Progenitor cell of endocrine pancreas (in vitro differentiated cells): ENCODE data around the gene XPNPEP3. TPM values are rescaled to one million over a fixed set of nuclear protein-coding genes. Genes with fewer than 3 reads are reported as not detected.
A peak's percentile ranks its signal among the peaks of the same experiment; 100 is the strongest.

Experiments
- DNase-seq: peaks from one replicate; pipeline ENCODE4 v3.0.0; 2021; ENCODE audit warnings: low spot score; ENCODE audit not compliant: unreplicated experiment
- H3K27ac Mint-ChIP-seq: 2 replicates; pipeline ENCODE4 v1.8.0; 2021; ENCODE audit warnings: mild to moderate bottlenecking, moderate library complexity, mixed read lengths
- H3K27me3 Mint-ChIP-seq: 2 replicates; pipeline ENCODE4 v1.8.0; 2021; ENCODE audit warnings: mixed read lengths
- H3K36me3 Mint-ChIP-seq: 2 replicates; pipeline ENCODE4 v1.8.0; 2022; ENCODE audit warnings: mixed read lengths; ENCODE audit not compliant: insufficient read depth
- H3K4me1 Mint-ChIP-seq: 2 replicates; pipeline ENCODE4 v1.8.0; 2021; ENCODE audit warnings: low read depth, mixed read lengths
- H3K4me3 Mint-ChIP-seq: 2 replicates; pipeline ENCODE4 v1.8.0; 2021; ENCODE audit warnings: low read depth, mild to moderate bottlenecking, moderate library complexity, mixed read lengths
- H3K9me3 Mint-ChIP-seq: 2 replicates; pipeline ENCODE4 v1.8.0; 2021; ENCODE audit warnings: low read depth, mixed read lengths
- total RNA-seq: library from RNA; stranded (reverse); gene quantifications from 2 replicates; pipeline ENCODE4 v1.2.1, GENCODE V29; 2021
- TF ChIP-seq, protein P1 (sequence below): fragments of 200-600 bp; sonication (generic); IDR thresholded peaks from one replicate; pipeline ENCODE4 v1.5.0; 2021; ENCODE audit warnings: antibody characterized with exemption, mild to moderate bottlenecking; ENCODE audit not compliant: unreplicated experiment

The XPNPEP3 gene
- total RNA-seq, 1 donor from 2014 or later, result 23.1 TPM

GRCh38 chr22:40877488-40877887, 20.5 kb downstream of the XPNPEP3 start:
- H3K4me3 Mint-ChIP-seq, result no peak overlapping the region
- no peaks in the 10 kb centered on the region for H3K9me3 Mint-ChIP-seq
- peaks cover 6% of the 10 kb centered on the region for H3K36me3 Mint-ChIP-seq
- no peaks in the 10 kb centered on the region for H3K27me3 Mint-ChIP-seq
- H3K27ac Mint-ChIP-seq, result no peak overlapping the region
- TF ChIP-seq, protein P1, sequence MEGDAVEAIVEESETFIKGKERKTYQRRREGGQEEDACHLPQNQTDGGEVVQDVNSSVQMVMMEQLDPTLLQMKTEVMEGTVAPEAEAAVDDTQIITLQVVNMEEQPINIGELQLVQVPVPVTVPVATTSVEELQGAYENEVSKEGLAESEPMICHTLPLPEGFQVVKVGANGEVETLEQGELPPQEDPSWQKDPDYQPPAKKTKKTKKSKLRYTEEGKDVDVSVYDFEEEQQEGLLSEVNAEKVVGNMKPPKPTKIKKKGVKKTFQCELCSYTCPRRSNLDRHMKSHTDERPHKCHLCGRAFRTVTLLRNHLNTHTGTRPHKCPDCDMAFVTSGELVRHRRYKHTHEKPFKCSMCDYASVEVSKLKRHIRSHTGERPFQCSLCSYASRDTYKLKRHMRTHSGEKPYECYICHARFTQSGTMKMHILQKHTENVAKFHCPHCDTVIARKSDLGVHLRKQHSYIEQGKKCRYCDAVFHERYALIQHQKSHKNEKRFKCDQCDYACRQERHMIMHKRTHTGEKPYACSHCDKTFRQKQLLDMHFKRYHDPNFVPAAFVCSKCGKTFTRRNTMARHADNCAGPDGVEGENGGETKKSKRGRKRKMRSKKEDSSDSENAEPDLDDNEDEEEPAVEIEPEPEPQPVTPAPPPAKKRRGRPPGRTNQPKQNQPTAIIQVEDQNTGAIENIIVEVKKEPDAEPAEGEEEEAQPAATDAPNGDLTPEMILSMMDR, result no peak
- H3K4me1 Mint-ChIP-seq, result no peaks in the 10 kb centered on the region
- DNase-seq, result no peak

- no peak overlapping the region for H3K27ac Mint-ChIP-seq
- H3K9me3 Mint-ChIP-seq, result no peaks in the 10 kb centered on the region
- DNase-seq, result no peak
- no peak overlapping the region for H3K4me3 Mint-ChIP-seq
- H3K4me1 Mint-ChIP-seq, result no peaks in the 10 kb centered on the region
- TF ChIP-seq, protein P1, result no peak
- no peaks in the 10 kb centered on the region for H3K27me3 Mint-ChIP-seq
- peaks cover 7% of the 10 kb centered on the region for H3K36me3 Mint-ChIP-seq
Measured at GRCh38 chr22:40878922-40879321, 22.0 kb downstream of the XPNPEP3 start.

DNA sequence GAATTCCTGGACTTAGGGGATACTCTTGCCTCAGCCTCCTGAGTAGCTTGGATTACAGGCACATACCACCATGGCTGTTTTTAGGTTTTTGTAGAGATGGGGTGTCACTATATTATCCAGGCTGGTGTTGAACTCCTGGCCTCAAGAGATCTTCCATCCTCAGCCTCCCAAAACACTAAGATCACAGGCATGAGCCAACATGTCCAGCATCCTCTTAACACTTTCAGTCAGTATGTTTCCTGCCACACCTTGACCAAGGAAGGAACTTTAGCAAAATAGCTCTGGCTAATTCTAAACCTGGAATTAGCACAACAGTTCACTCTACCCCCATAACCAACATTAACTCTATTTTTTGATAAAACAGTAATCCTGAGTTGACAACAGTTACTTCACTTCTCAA, 32.2 kb downstream of the XPNPEP3 start:
- no peaks in the 10 kb centered on the region for H3K27me3 Mint-ChIP-seq

DNA sequence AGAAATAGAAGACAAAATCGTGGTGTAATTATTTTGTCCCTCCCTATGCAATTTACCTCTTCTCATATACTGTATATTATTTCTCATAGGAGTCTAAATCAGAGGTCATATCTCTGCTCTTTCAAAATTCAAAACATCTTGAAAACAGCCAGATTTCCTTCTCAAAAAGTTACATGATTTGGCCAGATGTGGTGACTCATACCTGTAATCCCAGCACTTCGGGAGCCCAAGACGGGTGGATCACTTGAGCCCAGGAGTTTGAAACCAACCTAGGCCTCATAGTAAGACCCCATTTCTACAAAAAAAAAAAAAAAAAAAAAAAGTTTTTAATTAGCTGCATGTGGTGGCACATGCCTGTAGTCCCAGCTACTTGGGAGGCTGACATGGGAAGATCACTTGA, 33.9 kb downstream of the XPNPEP3 start:
- no peak for DNase-seq
- peaks cover 9% of the 10 kb centered on the region for H3K36me3 Mint-ChIP-seq
- no peak overlapping the region for H3K4me3 Mint-ChIP-seq
- H3K27ac Mint-ChIP-seq, result no peak overlapping the region
- H3K9me3 Mint-ChIP-seq, result no peaks in the 10 kb centered on the region
- peaks cover 2% of the 10 kb centered on the region for H3K4me1 Mint-ChIP-seq
- TF ChIP-seq, protein P1, result no peak
- H3K27me3 Mint-ChIP-seq, result no peaks in the 10 kb centered on the region

More for the DNA sequence above, 32.2 kb downstream of the XPNPEP3 start:
- Mint-ChIP-seq H3K4me3 (no peak overlapping the region), H3K9me3 (no peaks in the 10 kb centered on the region), H3K27ac (peak overlapping the region; percentile 22), H3K36me3 (peaks cover 7% of the 10 kb centered on the region), H3K4me1 (no peaks in the 10 kb centered on the region)
- no peak for DNase-seq
- TF ChIP-seq, protein P1, result no peak

- TF ChIP-seq, protein P1, result no peak
- Mint-ChIP-seq H3K4me3 (no peak overlapping the region), H3K27me3 (no peaks in the 10 kb centered on the region), H3K36me3 (peaks cover 2% of the 10 kb centered on the region), H3K27ac (no peak overlapping the region), H3K9me3 (no peaks in the 10 kb centered on the region), H3K4me1 (peaks cover 2% of the 10 kb centered on the region)
- no peak for DNase-seq
Measured at GRCh38 chr22:40894417-40894816, 37.5 kb downstream of the XPNPEP3 start.
